LHCN-M2 (cell line): ENCODE measurements around the gene IBTK. TPM values are rescaled to one million over a fixed set of nuclear protein-coding genes. Genes with fewer than 3 reads are reported as not detected.

Source experiments
- total RNA-seq: library from RNA; depleted of rRNA; stranded (reverse); fragments of >200 nt; gene quantifications from 2 replicates; pipeline ENCODE4 v1.2.3, GENCODE V29; 2014; rRNA removed

The IBTK gene
- total RNA-seq, 1 experiment from 2014 or later, result 35.8 TPM

Other genes starting within 250 kb of the IBTK start
- gene TPBG, start 116.1 kb upstream of the IBTK start, total RNA-seq, result 13.0 and 14.9 TPM in 2 replicates